BLaER1 (cell line): Measurements from ENCODE around the gene HMGB3.

ENCODE experiments used
- H3K27ac ChIP-seq: shearing (Covaris generic); formaldehyde crosslinking; 2 replicates; pipeline ENCODE4 v1.8.1; 2022
- H3K27me3 ChIP-seq: shearing (Covaris generic); formaldehyde crosslinking; 2 replicates; pipeline ENCODE4 v1.8.1; 2022
- H3K36me3 ChIP-seq: shearing (Covaris generic); formaldehyde crosslinking; 2 replicates; pipeline ENCODE4 v1.8.1; 2022
- H3K4me1 ChIP-seq: shearing (Covaris generic); formaldehyde crosslinking; 2 replicates; pipeline ENCODE4 v1.8.1; 2022
- H3K4me2 ChIP-seq: shearing (Covaris generic); formaldehyde crosslinking; 2 replicates; pipeline ENCODE4 v1.8.1; 2022
- H3K4me3 ChIP-seq: shearing (Covaris generic); formaldehyde crosslinking; 2 replicates; pipeline ENCODE4 v1.8.1; 2022
- H3K9ac ChIP-seq: shearing (Covaris generic); formaldehyde crosslinking; 2 replicates; pipeline ENCODE4 v1.8.1; 2022
- H3K9me3 ChIP-seq: shearing (Covaris generic); formaldehyde crosslinking; 2 replicates; pipeline ENCODE4 v1.8.1; 2022
- H4K20me1 ChIP-seq: shearing (Covaris generic); formaldehyde crosslinking; 2 replicates; pipeline ENCODE4 v1.8.1; 2022
- Cebpa-rat ChIP-seq: shearing (Covaris generic); IDR thresholded peaks from 2 replicates; pipeline ENCODE4 v1.8.1; 2022

The HMGB3 gene

GRCh38 chrX:150990910-150991309, 7.8 kb downstream of the HMGB3 start:
- Histone ChIP-seq H3K9me3 (no peaks in the 10 kb centered on the region), H3K4me1 (no peaks in the 10 kb centered on the region), H3K9ac (no peak overlapping the region), H3K27ac (no peak overlapping the region), H3K27me3 (no peaks in the 10 kb centered on the region), H4K20me1 (no peaks in the 10 kb centered on the region), H3K4me3 (no peak overlapping the region), H3K4me2 (no peak overlapping the region), H3K36me3 (peaks cover 34% of the 10 kb centered on the region)
- TF ChIP-seq Cebpa-rat = no peak

DNA sequence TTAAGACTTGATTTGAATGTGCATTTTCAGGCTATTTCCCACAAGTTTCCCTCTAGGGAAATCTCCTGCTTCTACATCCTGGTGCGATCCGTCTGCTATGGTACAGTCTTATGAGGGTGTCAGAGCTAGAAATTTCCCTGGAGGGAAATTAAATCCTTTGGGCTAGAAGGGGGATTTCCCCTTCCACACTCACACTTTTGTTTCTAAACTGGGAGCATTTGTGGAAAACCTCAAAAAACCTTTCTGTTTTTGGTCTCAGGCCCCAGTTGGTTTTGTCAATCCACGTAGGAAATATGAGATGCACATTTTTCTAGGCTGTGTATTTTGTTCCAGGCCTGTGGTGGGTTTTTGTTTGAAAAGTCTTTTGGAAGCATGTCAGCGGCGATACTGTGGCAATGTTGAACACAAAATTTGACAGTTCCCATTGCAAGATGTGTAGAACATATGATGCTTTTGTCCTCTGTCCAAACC, 17.8 kb downstream of the HMGB3 start:
- Histone ChIP-seq H3K27me3 (no peaks in the 10 kb centered on the region), H3K4me1 (no peaks in the 10 kb centered on the region), H3K4me3 (no peak overlapping the region), H3K4me2 (no peak overlapping the region), H3K36me3 (no peaks in the 10 kb centered on the region), H3K9ac (no peak overlapping the region), H3K27ac (no peak overlapping the region), H3K9me3 (peaks cover 8% of the 10 kb centered on the region; the same call in 1 of the 2 replicates), H4K20me1 (no peaks in the 10 kb centered on the region)
- no peak for TF ChIP-seq Cebpa-rat

DNA sequence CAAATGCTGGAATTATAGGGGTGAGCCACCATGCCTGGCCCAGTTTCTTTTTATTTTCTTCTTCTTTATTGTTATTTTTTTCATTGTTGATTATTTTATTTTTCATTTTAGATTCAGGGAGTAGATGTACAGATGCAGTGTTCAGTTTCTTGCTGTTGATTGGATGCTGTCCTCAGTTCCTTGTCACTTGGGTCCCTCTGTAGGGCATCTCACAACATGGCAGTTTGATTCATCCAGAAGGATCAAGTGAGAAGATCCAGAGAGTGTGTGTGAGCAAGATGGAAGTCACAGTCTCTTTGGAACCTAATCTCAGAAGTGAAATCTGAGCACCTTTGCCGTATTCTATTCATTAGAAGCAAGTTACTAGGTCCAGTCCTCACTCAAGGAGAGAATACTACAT, 20.9 kb downstream of the HMGB3 start:
- Histone ChIP-seq H3K4me2 (no peak overlapping the region), H4K20me1 (no peaks in the 10 kb centered on the region), H3K36me3 (no peaks in the 10 kb centered on the region), H3K27me3 (no peaks in the 10 kb centered on the region), H3K9ac (no peak overlapping the region), H3K9me3 (peaks cover 8% of the 10 kb centered on the region; the same call in 1 of the 2 replicates), H3K4me3 (no peak overlapping the region), H3K4me1 (no peaks in the 10 kb centered on the region), H3K27ac (no peak overlapping the region)
- TF ChIP-seq Cebpa-rat = no peak

DNA sequence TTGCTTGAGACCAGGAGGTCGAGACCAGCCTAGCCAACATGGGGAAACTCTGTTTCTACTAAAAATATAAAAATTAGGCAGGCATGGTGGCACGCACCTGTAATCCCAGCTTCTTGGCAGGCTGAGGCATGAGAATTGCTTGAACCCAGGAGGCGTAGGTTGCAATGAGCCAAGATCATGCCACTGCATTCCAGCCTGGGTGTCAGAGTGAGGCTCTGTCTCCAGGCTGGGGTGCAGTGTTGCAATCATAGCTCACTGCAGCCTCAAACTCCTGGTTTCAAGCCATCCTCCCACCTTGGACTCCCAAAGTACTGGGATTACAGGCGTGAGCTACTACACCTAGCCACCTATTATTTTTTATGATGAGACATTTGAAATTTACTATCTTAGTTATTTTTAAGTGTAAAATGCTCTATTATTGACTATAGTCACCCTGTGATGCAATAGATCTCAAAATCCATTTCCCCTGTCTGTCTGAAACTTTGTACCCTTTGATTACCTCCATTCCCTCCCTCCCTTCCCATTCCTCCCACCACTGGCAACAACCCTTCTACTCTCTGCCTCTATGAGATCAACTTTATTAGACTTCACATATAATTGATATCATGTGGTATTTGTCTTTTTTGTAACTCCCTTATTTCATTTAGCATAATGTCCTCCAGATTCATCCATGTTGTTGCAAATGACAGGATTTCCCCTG, 23.4 kb downstream of the HMGB3 start:
- Histone ChIP-seq H3K27ac (no peak overlapping the region), H4K20me1 (no peaks in the 10 kb centered on the region), H3K9me3 (peaks cover 9% of the 10 kb centered on the region), H3K9ac (no peak overlapping the region), H3K4me2 (no peak overlapping the region), H3K27me3 (no peaks in the 10 kb centered on the region), H3K36me3 (no peaks in the 10 kb centered on the region), H3K4me1 (no peaks in the 10 kb centered on the region), H3K4me3 (no peak overlapping the region)
- no peak for TF ChIP-seq Cebpa-rat

GRCh38 chrX:151009582-151009981, 26.4 kb downstream of the HMGB3 start:
- H3K4me2 ChIP-seq = no peak overlapping the region
- TF ChIP-seq Cebpa-rat = no peak

DNA sequence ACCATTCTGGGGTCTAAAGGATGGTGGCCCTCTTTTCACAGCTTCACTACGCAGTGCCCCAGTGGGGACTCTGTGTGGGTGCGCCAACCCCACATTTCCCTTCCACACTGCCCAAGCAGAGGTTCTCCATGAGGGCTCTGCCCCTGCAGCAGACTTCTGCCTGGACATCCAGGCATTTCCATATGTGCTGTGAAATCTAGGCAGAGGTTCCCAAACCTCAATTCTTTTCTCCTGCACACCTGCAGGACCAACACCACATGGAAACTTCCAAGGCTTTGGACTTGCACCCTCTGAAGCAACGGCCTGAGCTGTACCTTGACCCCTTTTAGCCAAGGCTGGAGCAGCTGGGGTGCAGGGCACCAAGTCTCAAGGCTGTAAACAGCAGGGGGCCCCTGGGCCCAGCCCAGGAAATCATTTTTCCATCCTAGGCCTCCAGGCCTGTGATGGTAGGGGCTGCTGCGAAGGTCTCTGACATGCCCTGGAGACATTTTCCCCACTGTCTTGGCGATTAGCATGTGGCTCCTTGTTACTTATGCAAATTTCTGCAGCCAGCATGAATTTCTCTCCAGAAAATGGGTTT, 30.1 kb downstream of the HMGB3 start:
- Histone ChIP-seq H3K4me3 (no peak overlapping the region), H3K27ac (no peak overlapping the region), H3K4me1 (no peaks in the 10 kb centered on the region), H3K4me2 (no peak overlapping the region), H3K9ac (no peak overlapping the region), H3K27me3 (no peaks in the 10 kb centered on the region), H3K36me3 (no peaks in the 10 kb centered on the region), H4K20me1 (no peaks in the 10 kb centered on the region), H3K9me3 (peaks cover 34% of the 10 kb centered on the region)
- TF ChIP-seq Cebpa-rat = no peak

More at GRCh38 chrX:151009582-151009981, 26.4 kb downstream of the HMGB3 start:
- no peaks in the 10 kb centered on the region for H3K27me3 ChIP-seq
- H3K27ac ChIP-seq = no peak overlapping the region
- no peaks in the 10 kb centered on the region for H4K20me1 ChIP-seq
- no peak overlapping the region for H3K4me3 ChIP-seq
- H3K9me3 ChIP-seq = peaks cover 38% of the 10 kb centered on the region
- H3K9ac ChIP-seq = no peak overlapping the region
- H3K36me3 ChIP-seq = no peaks in the 10 kb centered on the region
- no peaks in the 10 kb centered on the region for H3K4me1 ChIP-seq

GRCh38 chrX:151015684-151016083, 32.5 kb downstream of the HMGB3 start:
- Histone ChIP-seq H3K36me3 (no peaks in the 10 kb centered on the region), H3K4me1 (no peaks in the 10 kb centered on the region), H4K20me1 (no peaks in the 10 kb centered on the region), H3K9ac (no peak overlapping the region), H3K4me3 (no peak overlapping the region), H3K4me2 (no peak overlapping the region), H3K9me3 (peaks cover 34% of the 10 kb centered on the region), H3K27me3 (no peaks in the 10 kb centered on the region), H3K27ac (no peak overlapping the region)
- no peak for TF ChIP-seq Cebpa-rat

- H3K4me3 ChIP-seq = no peak overlapping the region
- H3K27me3 ChIP-seq = no peaks in the 10 kb centered on the region
- H3K27ac ChIP-seq = no peak overlapping the region
- H4K20me1 ChIP-seq = no peaks in the 10 kb centered on the region
- TF ChIP-seq Cebpa-rat = no peak
- H3K9me3 ChIP-seq = no peaks in the 10 kb centered on the region
- H3K9ac ChIP-seq = no peak overlapping the region
- H3K36me3 ChIP-seq = no peaks in the 10 kb centered on the region
- no peak overlapping the region for H3K4me2 ChIP-seq
- no peaks in the 10 kb centered on the region for H3K4me1 ChIP-seq
Measured at GRCh38 chrX:151019856-151020255, 36.7 kb downstream of the HMGB3 start.

DNA sequence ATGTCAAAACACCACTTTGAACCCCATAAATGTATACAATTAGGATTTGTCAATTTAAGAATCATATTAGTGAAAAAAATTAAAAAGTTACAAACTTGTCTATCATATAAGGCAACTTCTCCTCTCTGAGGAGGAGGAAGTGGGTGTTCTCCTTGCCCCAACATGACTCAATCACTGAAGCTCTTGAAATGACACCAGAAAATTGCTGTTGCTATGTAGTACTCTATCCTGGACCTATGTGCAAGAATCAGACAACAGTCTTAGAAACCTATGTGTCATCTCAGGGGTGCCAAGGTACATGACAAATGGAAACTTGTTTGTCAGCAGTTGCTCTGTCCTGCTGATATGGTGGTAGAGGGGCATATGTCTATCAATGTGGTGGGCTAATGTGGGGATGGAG, 47.7 kb downstream of the HMGB3 start:
- TF ChIP-seq Cebpa-rat = no peak
- H3K4me1 ChIP-seq = no peaks in the 10 kb centered on the region
- H3K9me3 ChIP-seq = no peaks in the 10 kb centered on the region
- no peak overlapping the region for H3K4me2 ChIP-seq
- no peak overlapping the region for H3K4me3 ChIP-seq
- H4K20me1 ChIP-seq = no peaks in the 10 kb centered on the region
- no peaks in the 10 kb centered on the region for H3K36me3 ChIP-seq
- no peak overlapping the region for H3K27ac ChIP-seq
- no peaks in the 10 kb centered on the region for H3K27me3 ChIP-seq
- H3K9ac ChIP-seq = no peak overlapping the region

DNA sequence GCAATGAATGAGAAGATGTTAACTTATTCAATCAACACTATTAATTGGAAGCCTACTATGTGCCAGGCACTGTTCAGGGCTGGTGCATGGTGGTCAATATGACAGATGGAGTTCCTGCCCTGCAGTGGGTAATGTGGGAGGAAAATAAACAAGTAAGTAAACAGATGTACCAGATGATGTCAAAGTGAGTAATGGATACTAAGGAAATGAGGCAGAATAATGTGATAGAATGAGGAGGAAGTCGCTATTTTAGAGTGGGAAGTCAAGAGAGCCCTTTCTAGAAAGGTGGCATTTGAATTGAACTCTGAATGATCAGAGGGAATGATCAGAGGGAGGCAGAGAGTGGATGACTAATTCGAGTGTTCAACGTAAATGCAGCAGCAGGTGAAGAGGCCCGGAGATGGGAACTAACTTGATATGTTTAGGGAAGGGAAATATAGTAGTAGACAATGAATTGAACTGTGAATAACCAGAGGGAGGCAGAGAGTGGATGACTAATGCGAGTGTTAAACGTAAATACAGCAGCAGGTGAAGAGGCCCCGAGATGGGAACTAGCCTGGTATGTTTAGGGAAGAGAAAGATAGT, 48.3 kb downstream of the HMGB3 start:
- Histone ChIP-seq H3K9ac (no peak overlapping the region), H3K27ac (no peak overlapping the region), H3K9me3 (no peaks in the 10 kb centered on the region), H3K27me3 (no peaks in the 10 kb centered on the region), H3K4me1 (no peaks in the 10 kb centered on the region), H3K4me3 (no peak overlapping the region), H3K4me2 (no peak overlapping the region), H3K36me3 (no peaks in the 10 kb centered on the region), H4K20me1 (no peaks in the 10 kb centered on the region)
- TF ChIP-seq Cebpa-rat = no peak
